NCI-H2171 (cell line): ENCODE measurements around the gene PRKN.
"Not testable (repeated sequence)": the region's sequence is repeated elsewhere in the genome, so short reads cannot be mapped to it uniquely, and the experiment has no call there.

ENCODE experiments used
- DNase-seq: peaks from one replicate; lab custom pipeline; 2025; lab: John Stamatoyannopoulos, UW

Gene PRKN

DNA sequence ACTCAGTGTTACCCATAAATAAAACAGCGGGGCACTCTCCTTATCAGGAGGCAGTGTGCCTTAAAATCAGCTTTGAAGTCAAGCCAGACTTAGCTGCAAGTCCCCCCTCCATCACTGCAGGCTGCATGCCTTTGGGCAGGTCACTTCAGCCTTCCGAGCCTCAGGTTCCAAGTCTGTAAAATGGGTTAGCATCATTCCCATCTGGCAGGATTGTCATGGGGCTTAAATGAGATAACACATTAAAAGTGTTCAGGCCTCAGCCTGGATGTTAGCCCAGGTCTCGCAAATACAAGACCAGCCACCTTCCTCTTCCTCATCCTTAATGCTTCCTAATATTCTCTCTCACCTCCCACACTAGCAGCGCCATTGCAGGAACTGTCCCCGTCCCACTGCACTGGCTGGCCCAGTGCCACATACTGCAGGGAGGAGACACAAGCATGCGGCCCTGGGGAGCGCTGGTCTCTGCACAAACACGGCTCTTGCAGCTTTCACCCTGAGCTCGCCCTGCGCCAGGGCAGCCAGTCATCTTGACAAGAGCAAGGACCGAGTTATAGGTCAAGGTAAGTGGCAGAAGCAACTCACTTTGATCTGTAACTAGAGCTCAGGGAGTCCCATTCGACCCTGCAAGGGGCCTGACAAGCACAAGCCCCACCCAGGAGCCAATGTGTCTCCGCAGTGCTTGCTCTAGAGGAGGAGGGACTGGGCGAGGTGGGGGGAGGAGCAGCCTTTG, 889.1 kb downstream of the PRKN start:
- no peak for DNase-seq

- DNase-seq, result no peak
These were observed 889.7 kb downstream of the PRKN start for GRCh38 chr6:161837854-161838253.

- DNase-seq, result no peak
These were observed 890.2 kb downstream of the PRKN start for GRCh38 chr6:161837449-161837735.

- DNase-seq, result no peak
These were observed 890.7 kb downstream of the PRKN start for GRCh38 chr6:161836643-161837448.

DNA sequence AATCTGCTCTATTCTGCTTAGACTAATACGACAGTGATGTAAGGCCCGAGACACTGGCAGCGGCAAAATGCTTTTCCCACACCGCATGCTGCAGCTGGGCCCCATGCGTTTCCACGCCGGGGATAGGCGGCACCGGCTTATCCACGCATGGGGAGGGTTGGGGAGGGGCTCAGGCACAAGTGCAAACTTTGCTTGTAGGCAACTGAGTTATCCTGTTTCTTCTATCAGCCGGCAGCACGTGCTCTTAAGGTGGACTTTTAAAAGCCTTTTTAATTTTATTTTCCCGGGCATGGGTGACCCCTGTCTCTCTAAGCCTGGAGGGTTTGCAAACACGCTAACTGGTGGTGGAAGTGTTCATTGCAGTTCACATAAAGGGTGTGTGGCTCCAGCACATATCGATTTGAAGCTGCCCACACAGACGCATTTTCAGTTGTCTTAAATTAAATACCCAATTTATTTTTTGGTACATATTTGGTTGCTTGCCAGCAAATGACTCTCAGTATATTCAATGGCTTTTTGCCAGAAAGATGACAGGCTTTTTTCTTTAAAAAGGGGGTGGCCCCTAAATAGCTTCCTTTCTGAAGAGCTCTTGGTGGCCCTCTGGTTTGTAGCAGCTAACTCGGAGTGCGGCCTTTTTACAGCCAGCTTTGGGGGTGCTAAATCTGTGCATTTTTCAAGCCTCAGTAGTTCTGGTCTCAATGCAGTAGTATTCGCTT, 891.9 kb downstream of the PRKN start:
- no peak for DNase-seq

GRCh38 chr6:161834426-161834825, 893.1 kb downstream of the PRKN start:
- no peak for DNase-seq

DNA sequence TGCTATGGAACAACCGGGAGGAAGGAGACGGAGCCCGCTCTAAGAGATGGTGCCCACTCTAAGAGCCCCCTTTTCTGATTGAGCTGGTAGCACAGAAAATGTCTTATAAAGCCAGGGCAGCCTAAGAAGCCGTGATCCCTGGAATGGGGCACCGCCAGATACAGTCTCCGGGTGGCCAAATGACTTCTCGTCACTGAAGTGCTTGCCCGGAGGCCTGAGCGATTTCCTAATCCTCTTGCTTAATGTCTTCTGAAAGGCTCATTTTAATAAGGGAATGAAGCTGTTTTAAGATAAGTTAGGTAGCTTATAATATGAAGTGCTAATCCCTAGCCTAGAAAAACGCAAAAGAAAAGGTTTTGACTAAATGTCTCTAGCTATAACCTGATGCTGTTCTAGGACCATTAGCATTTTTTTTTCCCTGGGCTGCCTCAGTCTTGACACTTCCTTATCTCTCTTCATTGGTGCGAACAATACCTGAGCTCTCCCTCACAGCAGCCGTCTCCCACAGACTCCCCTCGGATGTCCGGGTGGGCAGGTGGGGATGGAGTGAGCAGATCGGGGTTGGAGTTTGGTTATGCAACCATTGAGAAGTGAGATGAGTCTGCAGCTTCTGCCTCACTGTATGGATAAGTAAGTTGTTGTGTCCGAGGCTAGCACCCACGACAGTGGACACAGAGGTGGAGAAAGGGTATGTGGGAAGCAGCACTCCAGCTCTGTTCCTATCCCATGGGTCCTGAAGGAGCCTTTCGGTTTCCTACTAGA, 894.3 kb downstream of the PRKN start:
- DNase-seq, result no peak

GRCh38 chr6:161832622-161833021, 894.9 kb downstream of the PRKN start:
- no peak for DNase-seq

DNA sequence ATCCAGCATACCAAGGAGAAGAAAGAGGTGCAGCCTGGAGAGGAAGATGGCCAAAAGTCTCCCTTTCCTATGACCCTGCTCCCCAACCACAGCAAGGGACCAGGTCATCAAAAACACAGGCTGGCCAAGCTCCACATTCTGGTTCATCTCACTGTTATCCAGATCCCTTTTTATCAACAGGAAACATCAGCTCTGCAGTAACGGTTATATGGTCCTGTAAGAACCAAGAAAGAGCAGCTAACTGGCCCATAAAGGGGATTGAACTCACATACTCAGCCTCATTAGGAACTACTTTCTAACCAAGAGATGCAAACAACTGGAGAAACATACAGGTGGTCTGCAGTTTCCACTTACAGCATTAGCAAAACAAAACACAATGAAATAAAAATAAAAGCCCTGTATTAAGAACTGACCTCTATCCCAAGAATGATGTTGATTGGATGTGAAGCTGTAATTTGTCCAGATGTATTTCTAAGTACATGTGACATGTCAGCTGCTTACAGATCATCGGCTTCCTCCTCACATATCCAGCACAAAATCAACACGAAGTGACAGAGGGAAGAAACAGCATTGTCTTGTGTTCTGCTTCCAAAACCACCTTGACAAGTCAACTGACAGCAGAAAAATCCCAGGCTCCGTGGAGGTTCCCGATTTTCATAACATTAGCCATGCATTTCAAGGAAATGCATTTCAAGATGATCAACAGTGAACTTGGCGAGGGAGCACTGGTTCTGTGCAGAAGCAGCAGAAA, 896.5 kb downstream of the PRKN start:
- DNase-seq, result no peak

- no peak for DNase-seq
These were observed 898.3 kb downstream of the PRKN start for GRCh38 chr6:161829291-161829729.

GRCh38 chr6:161828355-161828754, 899.2 kb downstream of the PRKN start:
- no peak for DNase-seq

- DNase-seq, result no peak
These were observed 901.1 kb downstream of the PRKN start for GRCh38 chr6:161826512-161826911.

- DNase-seq, result not testable (repeated sequence)
These were observed 905.4 kb downstream of the PRKN start for GRCh38 chr6:161822204-161822603.

DNA sequence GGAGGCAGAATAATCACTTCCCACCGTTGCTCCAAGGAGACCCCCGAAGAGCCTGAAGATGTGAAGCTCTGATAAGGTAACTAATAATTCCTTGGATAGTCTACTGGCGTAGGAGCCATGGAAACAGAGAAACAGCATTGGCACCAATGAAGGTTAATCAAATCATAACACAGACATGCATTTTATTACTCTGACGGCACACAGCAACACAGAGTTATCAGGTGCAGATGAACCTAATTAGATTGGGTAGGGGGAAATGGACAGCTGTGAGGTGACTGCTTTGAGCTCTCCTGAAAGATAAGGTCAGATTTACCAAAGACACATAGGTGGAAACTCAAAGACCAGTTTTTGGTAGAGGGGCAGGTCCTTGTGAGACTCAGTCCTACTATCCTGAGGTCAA, 909.7 kb downstream of the PRKN start:
- no peak for DNase-seq

- DNase-seq, result no peak
These were observed 911.6 kb downstream of the PRKN start for GRCh38 chr6:161815965-161816364.

DNA sequence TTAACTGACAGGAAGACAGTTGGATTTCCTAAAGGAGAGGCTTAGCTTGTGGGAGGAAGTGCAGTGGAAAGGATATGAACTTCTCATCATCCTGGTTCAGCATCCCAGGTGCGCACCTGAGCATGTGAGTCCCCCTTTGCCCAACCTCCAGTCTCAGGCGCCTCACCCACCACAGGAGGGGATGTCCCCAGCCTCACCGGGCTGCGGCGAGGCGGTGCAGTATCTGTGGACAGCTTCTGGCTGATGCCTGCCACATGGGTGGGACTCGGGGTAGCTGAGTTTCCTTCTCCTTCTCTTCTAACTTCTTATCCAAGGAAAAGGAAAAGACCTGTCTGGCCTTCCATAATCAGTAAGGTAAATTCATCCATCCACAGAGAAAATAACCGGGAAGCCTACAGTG, 914.4 kb downstream of the PRKN start:
- DNase-seq, result no peak

DNA sequence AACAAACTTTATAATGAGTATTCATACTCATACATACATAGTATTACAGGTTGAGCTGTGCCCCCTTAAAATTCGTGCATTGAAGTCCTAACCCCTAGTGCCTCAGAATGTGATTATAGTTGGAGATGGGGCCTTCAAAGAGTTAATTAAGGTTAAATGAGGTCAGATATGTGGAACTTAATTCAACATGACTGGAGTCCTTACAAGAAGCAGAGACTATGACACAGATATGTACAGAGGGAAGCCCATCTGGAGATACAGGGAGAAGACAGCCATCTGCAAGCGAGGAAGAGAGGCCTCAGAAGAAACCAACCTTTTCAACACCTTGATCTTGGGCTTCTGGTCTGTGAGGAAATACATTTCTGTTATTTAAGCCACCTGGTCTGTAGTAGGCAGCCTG, 917.6 kb downstream of the PRKN start:
- DNase-seq, result no peak

DNA sequence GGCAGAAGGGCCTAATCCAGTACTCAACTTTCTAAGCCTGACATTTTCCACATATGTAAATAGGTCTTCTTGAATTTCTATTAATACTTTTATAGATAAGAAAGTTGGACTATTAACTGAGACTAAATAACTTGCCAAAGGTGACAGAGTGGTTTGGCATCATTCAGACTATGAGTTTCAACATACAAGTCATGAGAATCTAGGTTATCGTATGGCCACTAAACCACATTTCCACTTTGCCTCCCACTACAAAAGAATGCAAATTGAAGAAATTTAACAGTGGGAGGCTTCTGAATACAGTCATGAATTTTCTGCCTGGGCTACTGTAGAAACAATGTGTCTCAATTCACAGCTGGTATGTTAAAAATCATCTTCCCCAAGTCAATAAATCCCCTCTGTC, 922.7 kb downstream of the PRKN start:
- no peak for DNase-seq

- no peak for DNase-seq
These were observed 924.4 kb downstream of the PRKN start for GRCh38 chr6:161803131-161803530.

DNA sequence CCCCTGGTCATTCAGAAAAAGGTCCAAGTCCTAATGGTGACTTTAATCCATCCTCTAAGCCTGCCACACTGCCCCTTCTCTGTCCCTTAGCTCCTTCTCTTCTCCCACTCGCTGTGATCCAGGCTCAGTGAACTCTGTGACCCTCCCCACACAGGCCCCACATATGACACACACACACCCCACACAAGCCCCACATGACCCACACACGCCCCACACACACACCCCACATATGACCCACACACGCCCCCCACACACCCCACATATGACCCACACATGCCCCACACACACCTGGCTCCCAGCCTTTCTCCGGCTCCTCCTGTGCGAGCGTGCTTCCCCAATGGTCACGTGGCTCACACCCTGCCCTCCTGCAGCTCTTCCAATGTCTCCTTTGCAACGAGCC, 925.3 kb downstream of the PRKN start:
- no peak for DNase-seq

- no peak for DNase-seq
These were observed 928.6 kb downstream of the PRKN start for GRCh38 chr6:161798844-161799394.
